CD14-positive monocyte (primary cell): ENCODE measurements around the gene CA4. TPM values are rescaled to one million over a fixed set of nuclear protein-coding genes. Genes with fewer than 3 reads are reported as not detected.

Experiments used
- DNase-seq, 3 donors: peaks; one replicate each; pipeline ENCODE4 v3.0.0-alpha.2; 2011 to 2022
- H2AFZ ChIP-seq: 2 replicates; pipeline ENCODE4 v1.6.0; 2012; ENCODE audit warnings: mild to moderate bottlenecking, low read depth, low read length, inconsistent platforms; ENCODE audit not compliant: insufficient read depth, poor library complexity, severe bottlenecking
- H3K27ac ChIP-seq, 2 donors: 1 replicate in 1 of 2; 2 replicates in 1 of 2; pipeline ENCODE4 v1.5.1; 2012 to 2013; ENCODE audit warnings: low read length in 2 of 2, control low read depth in 1 of 2, inconsistent platforms in 1 of 2, low read depth in 1 of 2, mild to moderate bottlenecking in 1 of 2
- H3K27me3 ChIP-seq, 2 donors: one replicate each; pipeline versions ENCODE4 v1.6.0 to v1.6.1; 2011 to 2013; ENCODE audit warnings: low read length in 2 of 2; ENCODE audit not compliant: control insufficient read depth in 2 of 2, insufficient read depth in 2 of 2
- H3K36me3 ChIP-seq, 2 donors: replicated peaks in 1 of 2; 1 replicate in 1 of 2; 2 replicates in 1 of 2; pipeline versions ENCODE4 v1.5.1 to v1.6.1; 2012 to 2013; ENCODE audit warnings: low read length in 2 of 2, control low read depth in 1 of 2, inconsistent platforms in 1 of 2, mild to moderate bottlenecking in 1 of 2; ENCODE audit not compliant: insufficient read depth in 2 of 2, control insufficient read depth in 1 of 2
- H3K4me1 ChIP-seq, 2 donors: 1 replicate in 1 of 2; 2 replicates in 1 of 2; pipeline versions ENCODE4 v1.5.1 to v1.6.1; 2012 to 2013; ENCODE audit warnings: low read length in 2 of 2, control low read depth in 1 of 2, inconsistent platforms in 1 of 2, mild to moderate bottlenecking in 1 of 2, moderate library complexity in 1 of 2; ENCODE audit not compliant: insufficient read depth in 2 of 2, control insufficient read depth in 1 of 2
- H3K4me2 ChIP-seq: replicated peaks from 2 replicates; pipeline ENCODE3; 2012; ENCODE audit warnings: low read length, moderate library complexity, mild to moderate bottlenecking; ENCODE audit not compliant: poor library complexity, severe bottlenecking; ENCODE audit errors: extremely low read depth
- H3K4me3 ChIP-seq, 3 experiments: fragments of 200-600 bp in 1 of 3; sonication (generic) in 1 of 3; replicated peaks in 1 of 3; 1 replicate in 2 of 3; 2 replicates in 1 of 3; pipeline ENCODE4 v1.5.1; 2011 to 2013; ENCODE audit warnings: low read length in 3 of 3, mild to moderate bottlenecking in 3 of 3, control low read depth in 2 of 3, low read depth in 2 of 3, inconsistent platforms in 1 of 3, moderate library complexity in 1 of 3
- H3K79me2 ChIP-seq: 2 replicates; pipeline ENCODE4 v1.6.0; 2012; ENCODE audit warnings: mild to moderate bottlenecking, control low read depth, inconsistent platforms, low read length, moderate library complexity; ENCODE audit not compliant: insufficient read depth
- H3K9ac ChIP-seq: 2 replicates; pipeline ENCODE4 v1.6.0; 2017; ENCODE audit warnings: low read length, mild to moderate bottlenecking; ENCODE audit not compliant: insufficient read depth, poor library complexity, severe bottlenecking
- H3K9me3 ChIP-seq, 2 donors: replicated peaks in 1 of 2; 1 replicate in 1 of 2; 2 replicates in 1 of 2; pipeline versions ENCODE4 v1.5.1 to v1.6.1; 2012 to 2013; ENCODE audit warnings: low read length in 2 of 2, control low read depth in 1 of 2; ENCODE audit not compliant: control insufficient read depth in 1 of 2, insufficient read depth in 1 of 2
- H4K20me1 ChIP-seq: 2 replicates; pipeline ENCODE4 v1.6.0; 2012; ENCODE audit warnings: mild to moderate bottlenecking, low read length, control low read depth, moderate library complexity; ENCODE audit not compliant: insufficient read depth
- H3K27ac Mint-ChIP-seq, 7 donors: one replicate each; pipeline ENCODE4 v1.8.0; 2020; ENCODE audit warnings: mild to moderate bottlenecking in 7 of 7, mixed read lengths in 7 of 7, moderate library complexity in 6 of 7, inconsistent platforms in 2 of 7
- H3K27me3 Mint-ChIP-seq, 3 donors: one replicate each; pipeline ENCODE4 v1.8.0; 2021 to 2022; ENCODE audit warnings: low read depth in 3 of 3, mild to moderate bottlenecking in 3 of 3, mixed read lengths in 3 of 3, moderate library complexity in 3 of 3, inconsistent platforms in 1 of 3
- H3K36me3 Mint-ChIP-seq, 2 donors: one replicate each; pipeline ENCODE4 v1.8.0; 2020; ENCODE audit warnings: mixed read lengths in 2 of 2, inconsistent platforms in 1 of 2, mild to moderate bottlenecking in 1 of 2
- H3K4me1 Mint-ChIP-seq: one replicate; pipeline ENCODE4 v1.8.0; 2020; ENCODE audit warnings: mild to moderate bottlenecking, mixed read lengths
- H3K4me3 Mint-ChIP-seq, 2 donors: one replicate each; pipeline ENCODE4 v1.8.0; 2020; ENCODE audit warnings: mild to moderate bottlenecking in 2 of 2, mixed read lengths in 2 of 2, moderate library complexity in 1 of 2
- H3K9me3 Mint-ChIP-seq, 7 donors: one replicate each; pipeline ENCODE4 v1.8.0; 2020 to 2022; ENCODE audit warnings: mixed read lengths in 7 of 7, mild to moderate bottlenecking in 6 of 7, moderate library complexity in 6 of 7, inconsistent platforms in 2 of 7
- CTCF ChIP-seq: fragments of 200-600 bp; IDR thresholded peaks from one replicate; pipeline ENCODE4 v1.8.0; 2022; ENCODE audit warnings: antibody characterized with exemption, mild to moderate bottlenecking
- WGBS: methylation state at CpG from one replicate; pipeline ENCODE4 v1.1.5; 2013; ENCODE audit warnings: missing lambda C conversion rate; ENCODE audit not compliant: insufficient coverage; 5-methylcytosine and 5-hydroxymethylcytosine counted together
- intact Hi-C, 2 donors: fragments of 100-400 bp; cut with micrococcal nuclease; formaldehyde crosslinking; loops; one replicate each; pipeline versions ENCODE4 v1.15.0 to v1.15.1; 2023
- polyA plus RNA-seq, 3 donors: library from polyadenylated mRNA; depleted of rRNA in 1 of 3; unstranded in 2 of 3; stranded (reverse) in 1 of 3; fragments of 300-500 nt in 2 of 3; fragments of >200 nt in 1 of 3; fragmentation: Illumina TruSeq in 2 of 3; gene quantifications; 1 replicate in 2 of 3; 2 replicates in 1 of 3; pipeline ENCODE4 v1.2.3, GENCODE V29; 2012 to 2021

Gene CA4
- polyA plus RNA-seq, 3 donors, result not detected

DNA sequence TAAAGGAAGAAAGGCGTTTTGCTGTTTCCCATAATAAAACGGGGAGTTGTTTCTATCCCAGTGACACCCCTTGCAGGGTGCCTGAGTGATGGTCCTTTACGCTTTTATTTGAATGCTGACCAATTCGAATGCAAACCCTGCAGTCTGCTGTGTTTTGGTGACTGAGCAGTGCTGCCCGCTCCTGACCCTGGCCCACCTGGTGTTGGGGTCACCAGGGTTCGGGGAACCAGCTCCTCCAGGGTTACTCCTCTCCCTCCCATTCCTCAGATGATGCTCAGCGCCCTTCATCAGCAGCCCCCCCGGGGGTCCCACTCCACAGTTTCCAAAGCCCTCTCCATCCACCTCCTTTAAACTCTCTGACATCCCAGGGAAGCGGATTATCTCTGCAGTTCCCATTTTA lies 6.0 kb downstream of the CA4 start:
- no peaks in the 10 kb centered on the region for H3K36me3 ChIP-seq
- intact Hi-C loops, result no loop called here
- Mint-ChIP-seq H3K4me3 (no peak overlapping the region), H3K36me3 (no peaks in the 10 kb centered on the region), H3K9me3 (peaks cover 0 to 5% (median 3%) of the 10 kb centered on the region in 7 donors), H3K27me3 (peaks cover 39 to 45% (median 39%) of the 10 kb centered on the region in 3 donors), H3K4me1 (peaks cover 4% of the 10 kb centered on the region), H3K27ac (no peak overlapping the region)
- TF ChIP-seq CTCF, result no peak
- no peak overlapping the region for H3K27ac ChIP-seq
- peaks cover 0 to 11% of the 10 kb centered on the region in 2 donors for H3K9me3 ChIP-seq
- H3K4me2 ChIP-seq, result no peak overlapping the region
- H3K4me1 ChIP-seq, result peaks cover 0 to 4% of the 10 kb centered on the region in 2 donors
- 85% methylated on average over 8 of the region's 9 CpGs for WGBS
- no peak for DNase-seq
- no peaks in the 10 kb centered on the region for H4K20me1 ChIP-seq
- no peak overlapping the region for H3K4me3 ChIP-seq
- no peak overlapping the region for H3K9ac ChIP-seq
- peaks cover 10 to 28% of the 10 kb centered on the region in 2 donors for H3K27me3 ChIP-seq
- no peak overlapping the region for H2AFZ ChIP-seq
- no peaks in the 10 kb centered on the region for H3K79me2 ChIP-seq

DNA sequence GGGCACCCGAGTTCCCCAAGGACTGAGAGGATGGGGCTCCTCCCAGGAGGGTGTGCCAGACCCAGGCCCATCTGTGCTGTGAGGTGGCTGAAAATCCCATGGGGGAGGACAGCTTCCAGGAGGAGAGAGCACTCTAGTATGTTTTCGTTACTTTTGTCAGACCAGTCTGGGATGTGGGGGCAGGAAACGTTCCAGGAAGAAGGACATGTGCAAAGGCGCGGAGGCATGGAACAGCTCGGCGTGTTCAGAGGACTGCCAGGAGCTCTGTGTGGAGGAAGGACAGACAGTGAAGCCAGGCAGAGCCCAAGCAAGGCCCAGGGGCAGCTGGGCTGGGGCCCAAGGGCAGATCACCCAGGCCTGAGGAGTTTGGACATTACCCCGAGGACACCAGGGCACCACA lies 7.0 kb downstream of the CA4 start:
- no peak for TF ChIP-seq CTCF
- Histone ChIP-seq H3K4me3 (no peak overlapping the region), H3K27me3 (peaks cover under 1 to 19% of the 10 kb centered on the region in 2 donors), H2AFZ (no peak overlapping the region), H3K4me2 (no peak overlapping the region), H3K79me2 (no peaks in the 10 kb centered on the region), H3K36me3 (no peaks in the 10 kb centered on the region), H3K9ac (no peak overlapping the region), H4K20me1 (no peaks in the 10 kb centered on the region), H3K4me1 (peaks cover 3 to 8% of the 10 kb centered on the region in 2 donors), H3K27ac (no peak overlapping the region), H3K9me3 (peaks cover 0 to 2% of the 10 kb centered on the region in 2 donors)
- peaks cover 0 to 1% (median 0%) of the 10 kb centered on the region in 7 donors for H3K9me3 Mint-ChIP-seq
- no peak overlapping the region for H3K4me3 Mint-ChIP-seq
- WGBS, result 97% methylated on average over 8 of the region's 8 CpGs
- H3K4me1 Mint-ChIP-seq, result peaks cover 8% of the 10 kb centered on the region
- peaks cover 30 to 38% (median 33%) of the 10 kb centered on the region in 3 donors for H3K27me3 Mint-ChIP-seq
- intact Hi-C loops, result no loop called here
- no peak for DNase-seq
- H3K36me3 Mint-ChIP-seq, result no peaks in the 10 kb centered on the region
- no peak overlapping the region for H3K27ac Mint-ChIP-seq
